ENCODE data around the gene INTS14.
"Not testable (repeated sequence)": the region's sequence is repeated elsewhere in the genome, so short reads cannot be mapped to it uniquely, and the experiment has no call there.

- TF ChIP-seq CTCF (IDR thresholded peaks at IDR 0.05; ENCODE audit: low read depth, low read length); EZH2phosphoT487 (IDR thresholded peaks at IDR 0.05; ENCODE audit: low read depth): not testable (repeated sequence)
Measured at GRCh38 chr15:65549288-65549687, 61.6 kb downstream of the INTS14 start.
